ENCODE results near the gene GPS2. TPM values are rescaled to one million over a fixed set of nuclear protein-coding genes. Genes with fewer than 3 reads are reported as not detected.

Gene GPS2
- total and polyA plus RNA-seq, 10 of the 15 experiments (the other 5 are each of a cell fraction or from before 2014, with no cell fraction given), result 10.2 to 96.4 (median 42.5) TPM

DNA sequence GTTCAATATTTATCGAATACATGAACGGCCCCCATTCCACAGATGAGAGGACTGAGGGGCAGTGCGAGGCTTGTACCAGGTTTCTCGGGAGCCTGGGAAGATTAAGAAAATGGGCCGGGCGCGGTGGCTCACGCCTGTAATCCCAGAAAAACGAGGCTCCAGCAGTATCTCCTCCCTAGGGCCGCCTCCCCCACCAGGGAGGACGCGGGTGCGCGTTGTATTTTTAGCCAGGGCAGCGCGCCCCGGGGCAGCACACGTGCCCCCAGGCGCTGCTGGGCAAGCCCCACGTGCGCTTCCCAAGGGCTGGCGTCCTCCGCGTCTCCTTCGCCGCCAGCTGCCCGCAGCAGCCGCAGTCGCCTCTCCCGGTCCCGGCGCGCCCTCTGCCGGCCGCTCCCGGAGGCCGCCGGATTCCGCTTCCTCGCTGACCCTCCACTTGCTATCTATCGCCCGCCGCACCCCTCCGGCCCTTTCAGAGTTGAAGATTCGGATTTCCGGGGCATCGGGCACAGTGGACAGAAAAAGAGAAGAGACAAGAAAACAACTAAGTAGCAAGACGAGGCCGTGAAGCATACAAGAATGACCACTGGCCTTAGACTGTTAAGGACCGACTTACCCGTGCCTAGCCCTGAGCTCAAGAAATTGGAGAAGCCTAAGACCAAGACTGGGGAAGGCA is 18.8 kb downstream of the GPS2 start (continued):
- TF ChIP-seq STAT3 (IDR thresholded peaks at IDR 0.05; ENCODE audit: low read depth, low read length) (no peak), TCF3 (IDR thresholded peaks at IDR 0.05; ENCODE audit: borderline replicate concordance, insufficient read depth, low read depth, low read length) (0 out of 2 replicates have a peak, but pooled peaks have one; percentile 56), ZNF217 (IDR thresholded peaks at IDR 0.05) (no peak), HDGF (IDR thresholded peaks at IDR 0.05) (no peak), TCF12 (IDR thresholded peaks at IDR 0.05; ENCODE audit: low read depth, low read length) (0 out of 2 replicates have a peak, but pooled peaks have one; percentile 20), WRNIP1 (IDR thresholded peaks at IDR 0.05; ENCODE audit: borderline replicate concordance, low read depth, low read length) (no peak), SMARCA5 (IDR thresholded peaks at IDR 0.05) (peak; percentile 55; the same call in 1 of the 2 replicates), LARP7 (IDR thresholded peaks at IDR 0.05) (peak; percentile 74; the same call in 1 of the 2 replicates), NR2F1 (conservative IDR thresholded peaks at IDR 0.05) (peak; percentile 41), EZH2 (IDR thresholded peaks at IDR 0.05; ENCODE audit: borderline replicate concordance, control insufficient read depth, low read depth, low read length) (no peak), SUPT20H (IDR thresholded peaks at IDR 0.05; ENCODE audit: borderline replicate concordance, control insufficient read depth, low read depth, low read length) (no peak), NRF1 (conservative IDR thresholded peaks at IDR 0.05; ENCODE audit: low read depth, low read length) (no peak), CHD1 (IDR thresholded peaks at IDR 0.05; ENCODE audit: low read depth, low read length) (no peak), PML (IDR thresholded peaks at IDR 0.05; ENCODE audit: low read length) (no peak), MYC (IDR thresholded peaks at IDR 0.05; ENCODE audit: insufficient read depth, insufficient read length, insufficient replicate concordance, low read length, severe bottlenecking) (peak; percentile 34), JUND (IDR thresholded peaks at IDR 0.05; ENCODE audit: low read depth, low read length) (no peak)
- TF ChIP-seq, protein P1, sequence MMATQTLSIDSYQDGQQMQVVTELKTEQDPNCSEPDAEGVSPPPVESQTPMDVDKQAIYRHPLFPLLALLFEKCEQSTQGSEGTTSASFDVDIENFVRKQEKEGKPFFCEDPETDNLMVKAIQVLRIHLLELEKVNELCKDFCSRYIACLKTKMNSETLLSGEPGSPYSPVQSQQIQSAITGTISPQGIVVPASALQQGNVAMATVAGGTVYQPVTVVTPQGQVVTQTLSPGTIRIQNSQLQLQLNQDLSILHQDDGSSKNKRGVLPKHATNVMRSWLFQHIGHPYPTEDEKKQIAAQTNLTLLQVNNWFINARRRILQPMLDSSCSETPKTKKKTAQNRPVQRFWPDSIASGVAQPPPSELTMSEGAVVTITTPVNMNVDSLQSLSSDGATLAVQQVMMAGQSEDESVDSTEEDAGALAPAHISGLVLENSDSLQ (IDR thresholded peaks at IDR 0.05), result no peak
- TF ChIP-seq, protein P2, sequence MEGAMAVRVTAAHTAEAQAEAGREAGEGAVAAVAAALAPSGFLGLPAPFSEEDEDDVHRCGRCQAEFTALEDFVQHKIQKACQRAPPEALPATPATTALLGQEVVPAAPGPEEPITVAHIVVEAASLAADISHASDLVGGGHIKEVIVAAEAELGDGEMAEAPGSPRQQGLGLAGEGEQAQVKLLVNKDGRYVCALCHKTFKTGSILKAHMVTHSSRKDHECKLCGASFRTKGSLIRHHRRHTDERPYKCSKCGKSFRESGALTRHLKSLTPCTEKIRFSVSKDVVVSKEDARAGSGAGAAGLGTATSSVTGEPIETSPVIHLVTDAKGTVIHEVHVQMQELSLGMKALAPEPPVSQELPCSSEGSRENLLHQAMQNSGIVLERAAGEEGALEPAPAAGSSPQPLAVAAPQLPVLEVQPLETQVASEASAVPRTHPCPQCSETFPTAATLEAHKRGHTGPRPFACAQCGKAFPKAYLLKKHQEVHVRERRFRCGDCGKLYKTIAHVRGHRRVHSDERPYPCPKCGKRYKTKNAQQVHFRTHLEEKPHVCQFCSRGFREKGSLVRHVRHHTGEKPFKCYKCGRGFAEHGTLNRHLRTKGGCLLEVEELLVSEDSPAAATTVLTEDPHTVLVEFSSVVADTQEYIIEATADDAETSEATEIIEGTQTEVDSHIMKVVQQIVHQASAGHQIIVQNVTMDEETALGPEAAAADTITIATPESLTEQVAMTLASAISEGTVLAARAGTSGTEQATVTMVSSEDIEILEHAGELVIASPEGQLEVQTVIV (IDR thresholded peaks at IDR 0.05; ENCODE audit: borderline replicate concordance, partially characterized antibody), result no peak
- TF ChIP-seq, protein P3, sequence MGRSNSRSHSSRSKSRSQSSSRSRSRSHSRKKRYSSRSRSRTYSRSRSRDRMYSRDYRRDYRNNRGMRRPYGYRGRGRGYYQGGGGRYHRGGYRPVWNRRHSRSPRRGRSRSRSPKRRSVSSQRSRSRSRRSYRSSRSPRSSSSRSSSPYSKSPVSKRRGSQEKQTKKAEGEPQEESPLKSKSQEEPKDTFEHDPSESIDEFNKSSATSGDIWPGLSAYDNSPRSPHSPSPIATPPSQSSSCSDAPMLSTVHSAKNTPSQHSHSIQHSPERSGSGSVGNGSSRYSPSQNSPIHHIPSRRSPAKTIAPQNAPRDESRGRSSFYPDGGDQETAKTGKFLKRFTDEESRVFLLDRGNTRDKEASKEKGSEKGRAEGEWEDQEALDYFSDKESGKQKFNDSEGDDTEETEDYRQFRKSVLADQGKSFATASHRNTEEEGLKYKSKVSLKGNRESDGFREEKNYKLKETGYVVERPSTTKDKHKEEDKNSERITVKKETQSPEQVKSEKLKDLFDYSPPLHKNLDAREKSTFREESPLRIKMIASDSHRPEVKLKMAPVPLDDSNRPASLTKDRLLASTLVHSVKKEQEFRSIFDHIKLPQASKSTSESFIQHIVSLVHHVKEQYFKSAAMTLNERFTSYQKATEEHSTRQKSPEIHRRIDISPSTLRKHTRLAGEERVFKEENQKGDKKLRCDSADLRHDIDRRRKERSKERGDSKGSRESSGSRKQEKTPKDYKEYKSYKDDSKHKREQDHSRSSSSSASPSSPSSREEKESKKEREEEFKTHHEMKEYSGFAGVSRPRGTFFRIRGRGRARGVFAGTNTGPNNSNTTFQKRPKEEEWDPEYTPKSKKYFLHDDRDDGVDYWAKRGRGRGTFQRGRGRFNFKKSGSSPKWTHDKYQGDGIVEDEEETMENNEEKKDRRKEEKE (IDR thresholded peaks at IDR 0.05), result no peak
- TF ChIP-seq, protein P4, sequence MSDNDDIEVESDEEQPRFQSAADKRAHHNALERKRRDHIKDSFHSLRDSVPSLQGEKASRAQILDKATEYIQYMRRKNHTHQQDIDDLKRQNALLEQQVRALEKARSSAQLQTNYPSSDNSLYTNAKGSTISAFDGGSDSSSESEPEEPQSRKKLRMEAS (IDR thresholded peaks at IDR 0.05; ENCODE audit: low read depth, low read length), result peak; percentile 47; the same call in 1 of the 2 replicates
- TF ChIP-seq, protein P5, sequence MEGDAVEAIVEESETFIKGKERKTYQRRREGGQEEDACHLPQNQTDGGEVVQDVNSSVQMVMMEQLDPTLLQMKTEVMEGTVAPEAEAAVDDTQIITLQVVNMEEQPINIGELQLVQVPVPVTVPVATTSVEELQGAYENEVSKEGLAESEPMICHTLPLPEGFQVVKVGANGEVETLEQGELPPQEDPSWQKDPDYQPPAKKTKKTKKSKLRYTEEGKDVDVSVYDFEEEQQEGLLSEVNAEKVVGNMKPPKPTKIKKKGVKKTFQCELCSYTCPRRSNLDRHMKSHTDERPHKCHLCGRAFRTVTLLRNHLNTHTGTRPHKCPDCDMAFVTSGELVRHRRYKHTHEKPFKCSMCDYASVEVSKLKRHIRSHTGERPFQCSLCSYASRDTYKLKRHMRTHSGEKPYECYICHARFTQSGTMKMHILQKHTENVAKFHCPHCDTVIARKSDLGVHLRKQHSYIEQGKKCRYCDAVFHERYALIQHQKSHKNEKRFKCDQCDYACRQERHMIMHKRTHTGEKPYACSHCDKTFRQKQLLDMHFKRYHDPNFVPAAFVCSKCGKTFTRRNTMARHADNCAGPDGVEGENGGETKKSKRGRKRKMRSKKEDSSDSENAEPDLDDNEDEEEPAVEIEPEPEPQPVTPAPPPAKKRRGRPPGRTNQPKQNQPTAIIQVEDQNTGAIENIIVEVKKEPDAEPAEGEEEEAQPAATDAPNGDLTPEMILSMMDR (IDR thresholded peaks at IDR 0.05 in 2 of 3, conservative IDR thresholded peaks at IDR 0.05 in 1 of 3; ENCODE audit: control insufficient read depth in 2 of 3, extremely low read depth in 1 of 3, insufficient read depth in 1 of 3, low read depth in 3 of 3, low read length in 3 of 3), result peak; percentile 84 to 93 (median 86); a peak in 5 of 6 replicates

All from GM12878 (cell line).